ENCODE data around the gene PGS1. TPM values are rescaled to one million over a fixed set of nuclear protein-coding genes. Genes with fewer than 3 reads are reported as not detected.

Gene PGS1
- total and polyA plus RNA-seq, 2 of the 8 experiments (the other 6 are each of a cell fraction or from before 2014, with no cell fraction given): 46.7 to 60.0 TPM

DNA sequence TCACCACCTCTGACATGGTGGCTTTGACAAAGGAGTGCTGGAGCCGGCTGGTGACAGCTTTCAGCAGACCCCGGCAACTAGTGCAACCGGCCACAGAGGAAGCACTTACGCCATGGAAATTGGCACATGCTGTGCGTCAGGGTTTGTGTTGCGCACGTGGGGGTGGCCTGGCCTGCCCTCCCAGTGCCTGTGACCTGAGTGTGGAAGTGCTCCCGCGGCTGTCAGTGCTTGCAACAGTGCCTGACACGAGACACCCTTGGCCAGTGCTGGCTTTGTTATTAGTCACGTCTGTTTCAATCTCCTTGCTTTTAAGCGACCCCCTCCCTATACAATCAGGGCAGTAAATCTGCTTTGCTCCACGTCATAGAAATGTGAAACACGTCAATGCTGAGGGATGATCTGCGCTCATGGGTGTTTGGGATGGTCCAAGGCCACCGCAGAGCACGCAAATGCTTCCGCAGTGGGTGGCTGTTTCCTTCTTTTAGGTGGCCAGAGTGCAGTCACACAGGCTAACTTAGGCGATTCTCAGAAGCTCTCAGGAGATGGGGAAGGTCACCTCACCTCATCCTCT is 64.3 kb downstream of the PGS1 start:
- no peak overlapping the region for H4K91ac ChIP-seq (replicated peaks; ENCODE audit: insufficient read length, low read length)
- H3K23me2 ChIP-seq (ENCODE audit: low read depth, low read length): no peaks in the 10 kb centered on the region
- no peak for FAIRE-seq
- no peak for DNase-seq (ENCODE audit: low read depth in 1 of 2, low spot score in 2 of 2)
- H3K27ac ChIP-seq (ENCODE audit: low read depth, low read length): no peak overlapping the region
- H2BK5ac ChIP-seq (ENCODE audit: low read depth, low read length): no peak overlapping the region
- H3K56ac ChIP-seq (replicated peaks; ENCODE audit: insufficient read length, low read depth, low read length): no peak overlapping the region
- H2BK120ac ChIP-seq (replicated peaks; ENCODE audit: low read depth, low read length): no peak overlapping the region
- no peak overlapping the region for H2AK5ac ChIP-seq (ENCODE audit: low read depth, low read length)
- no peaks in the 10 kb centered on the region for H3K79me1 ChIP-seq (ENCODE audit: low read depth, low read length)
- no peak overlapping the region for H4K5ac ChIP-seq (ENCODE audit: insufficient read length, low read depth, low read length)
- H3K4me2 ChIP-seq (ENCODE audit: insufficient read depth in 1 of 2, low read depth in 2 of 2, low read length in 2 of 2): no peak overlapping the region
- H4K8ac ChIP-seq (ENCODE audit: extremely low read depth, insufficient read depth, low read length): no peak overlapping the region
- no peak overlapping the region for H3K9ac ChIP-seq (replicated peaks in 1 of 4; ENCODE audit: extremely low read depth in 1 of 4, low read depth in 3 of 4, low read length in 3 of 4)
- H3K4me3 ChIP-seq (ENCODE audit: extremely low read depth in 1 of 4, insufficient read depth in 2 of 4, low read depth in 3 of 4, low read length in 4 of 4): no peak overlapping the region
- no peak overlapping the region for H3K14ac ChIP-seq (ENCODE audit: insufficient read length)
- no peaks in the 10 kb centered on the region for H3K79me2 ChIP-seq (ENCODE audit: control insufficient read depth in 1 of 2, insufficient read depth in 2 of 2, low read length in 2 of 2)
- H4K20me1 ChIP-seq (replicated peaks in 1 of 2; ENCODE audit: control insufficient read depth in 1 of 2, insufficient read depth in 2 of 2, low read length in 2 of 2): no peaks in the 10 kb centered on the region
- H2BK20ac ChIP-seq (ENCODE audit: low read length): no peak overlapping the region
- H3K4me1 ChIP-seq (replicated peaks in 1 of 4; ENCODE audit: control insufficient read depth in 3 of 4, insufficient read depth in 4 of 4, low read length in 3 of 4): no peaks in the 10 kb centered on the region; a peak in 1 of 7 replicates
- H3K23ac ChIP-seq (ENCODE audit: insufficient read length): no peak overlapping the region
- TF ChIP-seq CREB1 (IDR thresholded peaks at IDR 0.05): no peak
- no peak for TF ChIP-seq EP300 (IDR thresholded peaks at IDR 0.05; ENCODE audit: borderline replicate concordance in 1 of 2, low read depth in 2 of 2, low read length in 2 of 2)
- TF ChIP-seq, protein P1, sequence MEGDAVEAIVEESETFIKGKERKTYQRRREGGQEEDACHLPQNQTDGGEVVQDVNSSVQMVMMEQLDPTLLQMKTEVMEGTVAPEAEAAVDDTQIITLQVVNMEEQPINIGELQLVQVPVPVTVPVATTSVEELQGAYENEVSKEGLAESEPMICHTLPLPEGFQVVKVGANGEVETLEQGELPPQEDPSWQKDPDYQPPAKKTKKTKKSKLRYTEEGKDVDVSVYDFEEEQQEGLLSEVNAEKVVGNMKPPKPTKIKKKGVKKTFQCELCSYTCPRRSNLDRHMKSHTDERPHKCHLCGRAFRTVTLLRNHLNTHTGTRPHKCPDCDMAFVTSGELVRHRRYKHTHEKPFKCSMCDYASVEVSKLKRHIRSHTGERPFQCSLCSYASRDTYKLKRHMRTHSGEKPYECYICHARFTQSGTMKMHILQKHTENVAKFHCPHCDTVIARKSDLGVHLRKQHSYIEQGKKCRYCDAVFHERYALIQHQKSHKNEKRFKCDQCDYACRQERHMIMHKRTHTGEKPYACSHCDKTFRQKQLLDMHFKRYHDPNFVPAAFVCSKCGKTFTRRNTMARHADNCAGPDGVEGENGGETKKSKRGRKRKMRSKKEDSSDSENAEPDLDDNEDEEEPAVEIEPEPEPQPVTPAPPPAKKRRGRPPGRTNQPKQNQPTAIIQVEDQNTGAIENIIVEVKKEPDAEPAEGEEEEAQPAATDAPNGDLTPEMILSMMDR (IDR thresholded peaks at IDR 0.05; ENCODE audit: control extremely low read depth in 1 of 3, insufficient read depth in 1 of 3, low read depth in 1 of 3, low read length in 3 of 3): no peak
- no peak for TF ChIP-seq CBX8 (IDR thresholded peaks at IDR 0.05; ENCODE audit: borderline replicate concordance, low read depth, low read length)
- TF ChIP-seq CTBP2 (IDR thresholded peaks at IDR 0.05; ENCODE audit: borderline replicate concordance, insufficient read depth, insufficient read length, low read length): no peak
- no peak for TF ChIP-seq HDAC2 (IDR thresholded peaks at IDR 0.05; ENCODE audit: borderline replicate concordance in 1 of 2, low read depth in 2 of 2, low read length in 2 of 2)
- TF ChIP-seq TCF12 (IDR thresholded peaks at IDR 0.05; ENCODE audit: low read depth, low read length): no peak
- TF ChIP-seq, protein P2, sequence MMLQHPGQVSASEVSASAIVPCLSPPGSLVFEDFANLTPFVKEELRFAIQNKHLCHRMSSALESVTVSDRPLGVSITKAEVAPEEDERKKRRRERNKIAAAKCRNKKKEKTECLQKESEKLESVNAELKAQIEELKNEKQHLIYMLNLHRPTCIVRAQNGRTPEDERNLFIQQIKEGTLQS (IDR thresholded peaks at IDR 0.05; ENCODE audit: insufficient read depth, low read depth, low read length): no peak
- no peak for TF ChIP-seq ASH2L (IDR thresholded peaks at IDR 0.05; ENCODE audit: low read length)
- H3K4ac ChIP-seq (replicated peaks; ENCODE audit: insufficient read length, low read depth, low read length): no peak overlapping the region
- CTCF ChIA-PET (ENCODE audit: partially characterized antibody): interaction anchor here (1.4 to 1.6 kb wide), 2 partner anchors 21 to 53 kb away, joined by 3 read pairs; no protein-coding TSS in a partner anchor
- no peak overlapping the region for H2AFZ ChIP-seq (ENCODE audit: low read length)
- no peak overlapping the region for H2BK12ac ChIP-seq (ENCODE audit: low read depth, low read length)
- no peaks in the 10 kb centered on the region for H3K27me3 ChIP-seq (replicated peaks in 1 of 4; ENCODE audit: control insufficient read depth in 3 of 4, extremely low read depth in 1 of 4, insufficient read depth in 3 of 4, low read length in 3 of 4)
- 79% methylated on average over 19 of the region's 19 CpGs; no CpG with 5 or more reads in 1 of the 2 experiments for WGBS, 2 experiments (ENCODE audit: extremely low coverage in 1 of 2, insufficient coverage in 1 of 2, insufficient read length in 1 of 2, insufficient replicate concordance in 2 of 2, low coverage in 1 of 2, low lambda C conversion rate in 2 of 2, missing lambda C conversion rate in 1 of 2)
- H3K9me3 ChIP-seq (ENCODE audit: insufficient read depth in 2 of 2, low read depth in 1 of 2, low read length in 1 of 2): no peaks in the 10 kb centered on the region
- POLR2A ChIA-PET (ENCODE audit: partially characterized antibody): no interaction called here
- H2BK15ac ChIP-seq (ENCODE audit: low read length): no peak overlapping the region
- H3K18ac ChIP-seq (ENCODE audit: extremely low read depth, low read length): no peak overlapping the region
- no peaks in the 10 kb centered on the region for H3K36me3 ChIP-seq (ENCODE audit: control insufficient read depth in 2 of 4, insufficient read depth in 4 of 4, low read length in 3 of 4)
